H1 (cell line): ENCODE measurements around the gene MRPS15. TPM values are rescaled to one million over a fixed set of nuclear protein-coding genes. Genes with fewer than 3 reads are reported as not detected.

Source experiments
- CTCF ChIA-PET: fragments of 300-600 bp; sonication (Branson Sonifier 250); formaldehyde crosslinking; loops from one replicate; lab custom pipeline; 2021; ENCODE audit not compliant: partially characterized antibody; lab: Charles Lee
- POLR2A ChIA-PET: fragments of 300-600 bp; sonication (Branson Sonifier 250); formaldehyde crosslinking; loops from one replicate; lab custom pipeline; 2021; ENCODE audit warnings: inconsistent platforms; ENCODE audit not compliant: partially characterized antibody; lab: Charles Lee
- DNase-seq, 2 experiments: peaks; one replicate each; pipeline versions ENCODE4 v3.0.0 to v3.0.0-alpha.2; 2010 to 2022; ENCODE audit warnings: low spot score in 2 of 2, low read depth in 1 of 2, mixed read lengths in 1 of 2
- FAIRE-seq: peaks from 2 replicates; lab custom pipeline; 2011; peaks lifted over from hg19 to GRCh38; lab: Jason Lieb, UNC
- H2AFZ ChIP-seq: 2 replicates; pipeline ENCODE4 v1.8.1; 2012; ENCODE audit warnings: low read length, inconsistent platforms
- H2AK5ac ChIP-seq: 2 replicates; pipeline ENCODE4 v1.6.1; 2013; ENCODE audit warnings: low read depth, low read length
- H2BK120ac ChIP-seq: replicated peaks from 2 replicates; pipeline ENCODE3; 2013; ENCODE audit warnings: low read depth, low read length, inconsistent platforms
- H2BK12ac ChIP-seq: 2 replicates; pipeline ENCODE4 v1.6.1; 2013; ENCODE audit warnings: low read depth, low read length
- H2BK15ac ChIP-seq: 2 replicates; pipeline ENCODE4 v1.6.1; 2013; ENCODE audit warnings: low read length
- H2BK20ac ChIP-seq: 2 replicates; pipeline ENCODE4 v1.6.1; 2013; ENCODE audit warnings: low read length
- H2BK5ac ChIP-seq: 2 replicates; pipeline ENCODE4 v1.6.1; 2013; ENCODE audit warnings: low read depth, low read length
- H3K14ac ChIP-seq: 2 replicates; pipeline ENCODE4 v1.6.1; 2013; ENCODE audit warnings: inconsistent platforms; ENCODE audit not compliant: insufficient read length
- H3K18ac ChIP-seq: 2 replicates; pipeline ENCODE4 v1.6.1; 2013; ENCODE audit warnings: low read length; ENCODE audit errors: extremely low read depth
- H3K23ac ChIP-seq: 2 replicates; pipeline ENCODE4 v1.6.1; 2013; ENCODE audit warnings: inconsistent platforms; ENCODE audit not compliant: insufficient read length
- H3K23me2 ChIP-seq: 2 replicates; pipeline ENCODE4 v1.6.1; 2013; ENCODE audit warnings: low read depth, low read length
- H3K27ac ChIP-seq: 2 replicates; pipeline ENCODE4 v1.6.1; 2011; ENCODE audit warnings: low read depth, low read length, inconsistent platforms
- H3K27me3 ChIP-seq, 4 experiments: replicated peaks in 1 of 4; 1 replicate in 1 of 4; 2 replicates in 3 of 4; pipeline versions ENCODE4 v1.6.1 to v1.8.1; 2011 to 2013; ENCODE audit warnings: low read length in 3 of 4, mild to moderate bottlenecking in 3 of 4, inconsistent platforms in 2 of 4, mixed read lengths in 2 of 4, moderate library complexity in 1 of 4; ENCODE audit not compliant: control insufficient read depth in 3 of 4, insufficient read depth in 3 of 4; ENCODE audit errors: extremely low read depth in 1 of 4
- H3K36me3 ChIP-seq, 4 experiments: 2 replicates each; pipeline versions ENCODE4 v1.6.1 to v1.8.1; 2011 to 2013; ENCODE audit warnings: mild to moderate bottlenecking in 4 of 4, low read length in 3 of 4, moderate library complexity in 2 of 4, control low read depth in 1 of 4, inconsistent platforms in 1 of 4; ENCODE audit not compliant: insufficient read depth in 4 of 4, control insufficient read depth in 2 of 4
- H3K4ac ChIP-seq: replicated peaks from 2 replicates; pipeline ENCODE3; 2013; ENCODE audit warnings: low read length, low read depth, mixed read lengths, inconsistent platforms; ENCODE audit not compliant: insufficient read length
- H3K4me1 ChIP-seq, 4 experiments: replicated peaks in 1 of 4; 1 replicate in 1 of 4; 2 replicates in 3 of 4; pipeline versions ENCODE4 v1.6.1 to v1.8.1; 2011 to 2013; ENCODE audit warnings: low read length in 3 of 4, inconsistent platforms in 2 of 4, mixed read lengths in 1 of 4; ENCODE audit not compliant: insufficient read depth in 4 of 4, control insufficient read depth in 3 of 4
- H3K4me2 ChIP-seq, 2 experiments: 2 replicates each; pipeline versions ENCODE4 v1.6.1 to v1.8.1; 2011 to 2013; ENCODE audit warnings: low read depth in 2 of 2, low read length in 2 of 2, control low read depth in 1 of 2, inconsistent platforms in 1 of 2, mild to moderate bottlenecking in 1 of 2; ENCODE audit not compliant: insufficient read depth in 1 of 2
- H3K4me3 ChIP-seq, 4 experiments: fragments of 200-600, 300-600 bp in 1 of 4; sonication (generic), shearing (Covaris generic), sonication (Bioruptor Twin) in 1 of 4; 2 replicates each; pipeline versions ENCODE4 v1.5.1 to v1.8.1; 2011 to 2016; ENCODE audit warnings: low read length in 4 of 4, low read depth in 3 of 4, control low read depth in 2 of 4, inconsistent platforms in 2 of 4, mild to moderate bottlenecking in 2 of 4, mixed read lengths in 1 of 4, moderate library complexity in 1 of 4; ENCODE audit not compliant: insufficient read depth in 2 of 4; ENCODE audit errors: extremely low read depth in 1 of 4
- H3K56ac ChIP-seq: replicated peaks from 2 replicates; pipeline ENCODE3; 2013; ENCODE audit warnings: low read depth, mild to moderate bottlenecking, mixed read lengths, low read length, inconsistent platforms; ENCODE audit not compliant: insufficient read length
- H3K79me1 ChIP-seq: 2 replicates; pipeline ENCODE4 v1.6.1; 2013; ENCODE audit warnings: low read depth, low read length, control low read depth
- H3K79me2 ChIP-seq, 2 experiments: 2 replicates each; pipeline versions ENCODE4 v1.6.1 to v1.8.1; 2012 to 2013; ENCODE audit warnings: low read length in 2 of 2, mild to moderate bottlenecking in 2 of 2, inconsistent platforms in 1 of 2; ENCODE audit not compliant: insufficient read depth in 2 of 2, control insufficient read depth in 1 of 2
- H3K9ac ChIP-seq, 4 experiments: replicated peaks in 1 of 4; 1 replicate in 1 of 4; 2 replicates in 3 of 4; pipeline versions ENCODE4 v1.6.1 to v1.8.1; 2011 to 2013; ENCODE audit warnings: low read depth in 3 of 4, low read length in 3 of 4, control low read depth in 2 of 4, mild to moderate bottlenecking in 2 of 4, moderate library complexity in 2 of 4, inconsistent platforms in 1 of 4; ENCODE audit errors: extremely low read depth in 1 of 4
- H3K9me3 ChIP-seq, 2 experiments: 2 replicates each; pipeline versions ENCODE4 v1.6.1 to v1.8.1; 2012 to 2013; ENCODE audit warnings: mild to moderate bottlenecking in 2 of 2, moderate library complexity in 2 of 2, control low read depth in 1 of 2, inconsistent platforms in 1 of 2, low read depth in 1 of 2, low read length in 1 of 2, mixed read lengths in 1 of 2; ENCODE audit not compliant: insufficient read depth in 2 of 2
- H4K20me1 ChIP-seq, 2 experiments: replicated peaks in 1 of 2; 2 replicates each; pipeline versions ENCODE3 to v1.8.1; 2011 to 2013; ENCODE audit warnings: inconsistent platforms in 2 of 2, low read length in 2 of 2, mild to moderate bottlenecking in 1 of 2; ENCODE audit not compliant: insufficient read depth in 2 of 2, control insufficient read depth in 1 of 2
- H4K5ac ChIP-seq: 2 replicates; pipeline ENCODE4 v1.6.1; 2013; ENCODE audit warnings: low read length, low read depth, mixed read lengths, inconsistent platforms; ENCODE audit not compliant: insufficient read length
- H4K8ac ChIP-seq: 2 replicates; pipeline ENCODE4 v1.8.0; 2013; ENCODE audit warnings: mild to moderate bottlenecking, moderate library complexity, low read length, inconsistent platforms; ENCODE audit not compliant: insufficient read depth; ENCODE audit errors: extremely low read depth
- H4K91ac ChIP-seq: replicated peaks from 2 replicates; pipeline ENCODE3; 2013; ENCODE audit warnings: low read length, mixed read lengths, inconsistent platforms; ENCODE audit not compliant: insufficient read length
- KDM5A ChIP-seq: fragments of 200-600 bp; IDR thresholded peaks from 2 replicates; pipeline ENCODE4 v1.7.1; 2012; ENCODE audit warnings: mild to moderate bottlenecking, low read length, inconsistent platforms, mixed read lengths
- NANOG ChIP-seq: IDR thresholded peaks from 2 replicates; pipeline ENCODE4 v1.6.1; 2011; ENCODE audit warnings: low read length, low read depth, mild to moderate bottlenecking, inconsistent platforms; ENCODE audit not compliant: insufficient read depth, poor library complexity, severe bottlenecking
- RAD21 ChIP-seq, 2 experiments: IDR thresholded peaks in 1 of 2; conservative IDR thresholded peaks in 1 of 2; 2 replicates each; pipeline ENCODE4 v1.6.1; 2011; ENCODE audit warnings: low read depth in 2 of 2, low read length in 2 of 2, improper control_type of control experiment in 1 of 2, inconsistent platforms in 1 of 2, mild to moderate bottlenecking in 1 of 2, moderate library complexity in 1 of 2
- WGBS, 2 experiments: shearing (Covaris generic) in 1 of 2; methylation state at CpG; one replicate each; pipeline versions ENCODE4 v1.1.6 to v1.1.7; 2013 to 2015; ENCODE audit warnings: low lambda C conversion rate in 2 of 2, mixed read lengths in 2 of 2, inconsistent platforms in 1 of 2, low coverage in 1 of 2, missing lambda C conversion rate in 1 of 2; ENCODE audit not compliant: insufficient replicate concordance in 2 of 2, insufficient coverage in 1 of 2, insufficient read length in 1 of 2; ENCODE audit errors: extremely low coverage in 1 of 2, missing lambda C conversion rate in 1 of 2; 5-methylcytosine and 5-hydroxymethylcytosine counted together
- polyA plus RNA-seq, 7 experiments: library from polyadenylated mRNA; depleted of rRNA in 3 of 7; stranded (reverse) in 5 of 7; unstranded in 2 of 7; fragments of >200 nt in 5 of 7; fragments of 200-250 nt in 2 of 7; gene quantifications; 1 replicate in 5 of 7; 2 replicates in 1 of 7; 4 replicates in 1 of 7; pipeline versions ENCODE4 v1.2.1 to v1.2.3, GENCODE V29; 2011 to 2013; ENCODE audit warnings: missing spikeins in 2 of 7, mixed read lengths in 2 of 7
- total RNA-seq: library from RNA; stranded (reverse); fragmentation: NEBNext Ultra II Directional; extraction: Animal tissue kit (Norgen Biotek cat#: 25700); gene quantifications from 2 replicates; pipeline ENCODE4 v1.2.1, GENCODE V29; 2021

MRPS15 gene
- total and polyA plus RNA-seq, 2 of the 8 experiments (the other 6 are each of a cell fraction or from before 2014, with no cell fraction given), result 53.6 to 129 TPM

- H4K91ac ChIP-seq, result no peak overlapping the region
- no peaks in the 10 kb centered on the region for H3K79me2 ChIP-seq
- H4K8ac ChIP-seq, result no peak overlapping the region
- H3K23ac ChIP-seq, result no peak overlapping the region
- H2AFZ ChIP-seq, result no peak overlapping the region
- no peaks in the 10 kb centered on the region for H3K79me1 ChIP-seq
- no peak overlapping the region for H3K4me3 ChIP-seq
- no peaks in the 10 kb centered on the region for H3K23me2 ChIP-seq
- no peak overlapping the region for H2BK20ac ChIP-seq
- ChIA-PET POLR2A (no interaction called here), CTCF (no interaction called here)
- H3K27me3 ChIP-seq, result no peaks in the 10 kb centered on the region
- DNase-seq, result no peak
- peaks cover 0 to 2% (median 0%) of the 10 kb centered on the region in 4 experiments; a peak in 3 of 7 replicates for H3K4me1 ChIP-seq
- H3K56ac ChIP-seq, result no peak overlapping the region
- H3K14ac ChIP-seq, result no peak overlapping the region
- H2BK5ac ChIP-seq, result no peak overlapping the region
- no peak overlapping the region for H2AK5ac ChIP-seq
- H3K18ac ChIP-seq, result no peak overlapping the region
- no peak overlapping the region for H3K4me2 ChIP-seq
- H3K36me3 ChIP-seq, result no peaks in the 10 kb centered on the region
- H3K9me3 ChIP-seq, result no peaks in the 10 kb centered on the region
- H4K5ac ChIP-seq, result no peak overlapping the region
- no peak overlapping the region for H2BK15ac ChIP-seq
- H2BK120ac ChIP-seq, result no peak overlapping the region
- FAIRE-seq, result no peak
- H4K20me1 ChIP-seq, result no peaks in the 10 kb centered on the region
- no peak overlapping the region for H3K9ac ChIP-seq
- H3K27ac ChIP-seq, result no peak overlapping the region
- no peak overlapping the region for H3K4ac ChIP-seq
- WGBS, 2 experiments, result 90% methylated on average over 2 of the region's 2 CpGs; no CpG with 5 or more reads in 1 of the 2 experiments
- H2BK12ac ChIP-seq, result no peak overlapping the region
- TF ChIP-seq KDM5A, result no peak
- TF ChIP-seq NANOG, result no peak
- no peak for TF ChIP-seq RAD21 (IDR thresholded peaks at IDR 0.05 in 1 of 2, conservative IDR thresholded peaks at IDR 0.05 in 1 of 2; ENCODE audit: low read depth in 2 of 2, low read length in 2 of 2)
These were observed 19.9 kb upstream of the MRPS15 start for GRCh38 chr1:36484099-36484498.
